HG03135 (cell line): ENCODE results near the gene BMP7.
"Not testable (repeated sequence)": the region's sequence is repeated elsewhere in the genome, so short reads cannot be mapped to it uniquely, and the experiment has no call there.

Source experiments
- ATAC-seq: cut with Tn5 transposase; IDR thresholded peaks from one replicate; pipeline ENCODE4 v1.9.1; 2021; ENCODE audit warnings: mild to moderate bottlenecking, moderate library complexity; ENCODE audit not compliant: unreplicated experiment

BMP7 gene

DNA sequence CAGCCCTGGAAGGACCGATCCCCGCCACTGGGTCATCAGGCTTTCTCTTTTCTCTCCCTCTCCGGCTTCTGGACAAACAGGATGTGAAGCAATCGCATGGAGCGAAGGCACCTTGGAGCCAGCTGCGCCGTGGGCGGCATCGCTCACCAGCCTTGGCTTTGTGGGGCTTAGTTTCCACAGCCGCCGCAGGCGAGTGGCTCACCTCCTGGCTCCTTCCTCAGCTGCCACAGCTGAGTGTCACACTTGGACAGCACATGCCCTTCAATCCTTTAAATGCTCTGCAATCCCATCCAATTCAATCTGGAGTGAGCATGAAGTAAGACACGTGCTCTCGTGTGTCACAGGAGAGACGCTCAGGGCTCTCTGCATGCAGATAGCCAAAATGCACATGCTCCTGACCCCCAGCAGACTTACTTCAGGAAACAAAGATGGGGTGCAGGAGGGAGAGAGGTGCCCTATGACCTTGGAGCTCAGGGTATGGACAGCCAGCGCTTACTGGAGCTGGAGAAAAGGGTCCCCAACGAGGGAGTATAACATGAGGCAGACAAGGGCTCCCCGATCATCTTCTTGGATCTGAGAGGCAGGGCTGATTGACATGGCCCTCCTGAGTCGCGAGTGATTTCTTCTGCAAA is 70.9 kb downstream of the BMP7 start:
- ATAC-seq, result no peak

DNA sequence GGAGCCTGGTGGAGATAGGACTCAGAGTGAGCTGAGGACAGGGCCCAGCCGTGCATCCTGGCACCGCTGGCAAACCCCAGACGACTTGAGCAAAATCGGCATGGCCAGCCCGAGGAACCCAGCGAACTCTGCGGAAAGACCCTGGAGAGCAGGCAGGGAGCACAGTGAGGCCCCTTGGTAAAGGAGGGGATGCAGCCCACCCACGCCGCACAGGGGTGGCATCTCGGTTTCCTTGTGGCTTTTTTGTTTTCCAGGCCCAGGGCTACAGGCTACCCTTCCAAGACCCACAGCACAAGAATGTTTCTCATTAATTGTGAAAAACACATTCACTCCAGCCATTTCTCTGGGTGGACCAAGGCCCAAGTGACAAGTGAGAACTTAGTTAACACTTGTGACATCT is 71.4 kb downstream of the BMP7 start:
- ATAC-seq, result no peak

DNA sequence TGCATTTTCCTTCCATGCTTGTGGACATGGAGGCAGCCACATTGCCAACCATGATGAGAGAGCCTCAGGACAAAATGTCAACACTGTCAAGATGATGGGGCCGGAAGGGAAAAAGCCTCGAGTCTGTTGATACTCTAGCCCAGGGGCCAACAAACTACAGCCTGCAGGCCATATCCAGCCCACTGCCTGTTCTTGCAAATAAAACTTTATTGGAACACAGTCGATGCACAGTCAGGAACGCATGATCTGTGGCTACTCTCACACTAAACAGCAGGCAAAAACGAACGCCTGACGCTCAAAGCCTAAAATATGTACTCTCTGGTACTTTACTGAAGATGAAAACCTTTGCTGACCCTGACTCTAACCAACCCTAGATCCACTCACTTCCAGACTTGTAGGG is 72.3 kb downstream of the BMP7 start:
- no peak for ATAC-seq

DNA sequence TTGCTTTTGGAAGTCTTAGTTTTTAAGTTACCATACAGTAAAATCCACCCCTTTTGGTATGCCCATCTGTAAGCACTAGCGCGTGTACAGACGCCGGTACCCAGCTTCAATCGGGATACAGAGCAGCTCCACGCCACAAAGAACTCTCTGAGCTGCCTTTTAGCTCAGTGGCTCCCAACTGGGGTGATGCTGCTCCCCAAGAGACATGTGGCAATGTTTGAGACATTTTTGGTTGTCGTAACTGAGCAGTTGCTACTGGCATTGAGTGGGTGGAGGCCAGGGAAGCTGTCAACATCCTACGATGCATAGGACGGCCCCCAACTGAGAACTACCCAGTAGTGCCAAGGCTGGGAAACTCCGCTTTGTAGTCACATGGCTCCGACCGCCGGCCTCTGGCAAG is 73.3 kb downstream of the BMP7 start:
- no peak for ATAC-seq

DNA sequence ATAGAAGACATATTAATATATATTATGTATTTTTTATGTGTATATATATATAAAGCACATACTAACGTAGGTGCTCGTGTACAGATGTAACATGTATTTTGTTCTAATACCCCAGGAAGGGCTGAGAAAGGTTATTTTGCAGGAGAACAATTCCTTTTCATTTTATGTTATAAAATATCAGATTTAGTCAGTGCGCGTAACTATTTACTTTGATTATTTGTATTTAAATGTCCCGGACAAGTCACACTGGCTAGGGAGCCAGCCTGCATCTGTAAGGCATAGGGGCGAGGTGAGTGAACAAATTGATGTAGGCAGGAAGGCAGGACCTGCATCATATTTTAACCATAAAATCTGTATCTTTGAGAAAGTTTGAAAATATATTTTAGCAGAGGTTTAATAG is 74.1 kb downstream of the BMP7 start:
- ATAC-seq, result no peak

DNA sequence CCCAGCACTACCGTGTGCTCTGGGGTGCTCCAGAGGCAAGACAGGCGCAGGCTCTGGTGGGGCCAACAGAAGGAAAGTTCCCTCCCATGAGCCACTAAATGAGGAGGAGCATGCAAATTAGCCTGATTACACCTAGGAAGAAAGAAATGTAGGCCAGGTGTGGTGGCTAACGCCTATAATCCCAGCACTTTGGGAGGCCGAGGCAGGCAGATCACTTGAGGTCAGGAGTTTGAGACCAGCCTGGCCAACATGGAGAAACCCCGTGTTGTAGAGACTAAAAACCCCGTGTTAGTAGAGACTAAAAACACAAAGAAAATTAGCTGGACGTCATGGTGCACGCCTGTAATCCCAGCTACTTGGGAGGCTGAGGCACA is 75.2 kb downstream of the BMP7 start:
- ATAC-seq, result not testable (repeated sequence)

DNA sequence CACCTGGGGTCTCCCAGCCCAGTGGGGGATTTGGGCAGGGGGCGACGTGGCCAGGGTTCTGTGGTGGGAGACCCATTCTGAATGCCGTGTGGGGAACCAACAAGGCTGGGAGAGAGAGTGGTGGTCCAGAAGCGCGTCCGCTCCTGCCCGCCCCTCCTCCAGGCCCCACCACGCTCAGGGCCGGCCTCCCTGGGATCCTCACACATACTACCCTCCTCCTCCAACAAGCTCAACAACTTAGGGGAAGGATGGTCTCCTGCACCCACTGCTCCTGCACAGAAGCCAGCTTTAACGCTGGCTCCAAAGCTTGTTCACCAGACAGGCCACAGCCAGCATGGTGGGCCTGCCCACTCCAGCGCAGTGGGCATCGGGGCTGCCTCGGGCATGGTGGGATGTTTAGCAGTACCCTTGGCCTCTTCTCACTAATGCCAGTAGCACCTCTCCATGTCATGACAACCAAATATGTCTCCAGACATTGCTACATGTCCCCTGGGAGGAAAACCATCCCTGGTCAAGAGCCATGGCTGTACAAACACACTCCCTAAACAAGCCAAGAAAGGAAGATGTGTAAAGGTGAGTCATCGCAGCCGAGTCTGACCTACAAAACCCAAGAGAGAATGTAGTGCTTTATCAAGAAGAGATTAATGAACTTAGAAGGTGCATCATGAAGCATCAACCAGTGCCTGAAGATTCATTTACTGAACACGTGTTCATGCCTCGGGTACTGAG is 75.7 kb downstream of the BMP7 start:
- ATAC-seq, result no peak

DNA sequence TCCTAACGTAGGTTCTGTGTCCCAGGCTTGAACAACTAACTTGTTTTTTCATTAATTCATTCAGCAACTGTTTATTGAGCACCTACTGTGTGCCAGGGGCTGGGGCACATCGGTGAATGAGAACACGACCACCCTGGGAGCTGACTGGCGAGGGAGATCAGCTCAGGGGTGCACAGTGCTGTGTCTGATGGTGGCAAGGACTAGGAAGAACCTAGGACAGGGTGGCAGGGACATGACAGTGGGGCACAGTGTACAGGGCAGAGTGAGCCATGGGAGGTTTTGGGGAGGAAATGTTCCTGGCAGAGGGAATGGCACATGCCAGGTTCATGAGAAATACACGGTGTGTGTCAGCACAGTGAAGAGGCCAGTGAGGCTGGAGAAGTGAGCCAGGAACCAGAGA is 76.7 kb downstream of the BMP7 start:
- ATAC-seq, result no peak

DNA sequence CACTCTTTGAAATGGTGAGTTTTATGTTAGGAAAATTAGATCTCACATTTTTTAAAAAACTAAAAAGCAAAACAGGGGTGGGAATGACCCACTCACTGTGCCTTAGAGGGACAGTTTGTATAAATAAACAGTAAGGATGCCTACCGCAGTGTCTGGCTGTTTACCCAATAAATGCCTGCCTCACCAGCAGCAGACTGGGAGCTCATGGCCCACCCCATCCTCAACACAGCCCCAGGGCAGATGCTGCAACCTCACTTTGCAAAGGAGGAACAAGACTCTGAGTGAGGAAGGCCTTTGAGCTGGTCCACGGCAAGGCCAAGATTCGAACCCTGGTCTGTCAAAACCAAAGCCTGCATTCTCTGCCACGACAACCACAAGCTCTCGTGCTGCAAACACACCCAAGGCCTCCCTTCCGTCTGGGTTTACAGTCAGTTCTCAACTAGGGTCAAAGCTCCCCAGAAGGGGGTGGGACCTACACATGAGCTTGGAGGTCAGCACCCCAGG is 77.8 kb downstream of the BMP7 start:
- ATAC-seq, result no peak

DNA sequence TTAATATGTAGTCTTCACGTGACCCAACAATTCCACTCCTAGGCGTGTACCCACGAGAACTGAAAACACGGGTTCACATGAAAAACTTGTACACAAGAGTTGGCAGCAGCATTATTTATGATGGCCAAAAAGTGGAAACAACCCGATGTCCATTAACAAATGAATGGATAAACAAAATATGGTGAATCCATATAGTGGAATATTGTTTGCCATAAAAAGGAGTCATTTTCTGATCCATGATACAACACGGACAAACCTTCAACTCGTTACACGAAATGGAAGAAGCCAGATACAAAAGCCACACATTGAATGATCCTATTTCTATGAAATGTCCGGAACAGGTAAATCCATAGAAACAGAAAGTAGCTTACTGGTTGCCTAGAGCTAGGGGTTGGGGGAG is 78.4 kb downstream of the BMP7 start:
- ATAC-seq, result no peak

DNA sequence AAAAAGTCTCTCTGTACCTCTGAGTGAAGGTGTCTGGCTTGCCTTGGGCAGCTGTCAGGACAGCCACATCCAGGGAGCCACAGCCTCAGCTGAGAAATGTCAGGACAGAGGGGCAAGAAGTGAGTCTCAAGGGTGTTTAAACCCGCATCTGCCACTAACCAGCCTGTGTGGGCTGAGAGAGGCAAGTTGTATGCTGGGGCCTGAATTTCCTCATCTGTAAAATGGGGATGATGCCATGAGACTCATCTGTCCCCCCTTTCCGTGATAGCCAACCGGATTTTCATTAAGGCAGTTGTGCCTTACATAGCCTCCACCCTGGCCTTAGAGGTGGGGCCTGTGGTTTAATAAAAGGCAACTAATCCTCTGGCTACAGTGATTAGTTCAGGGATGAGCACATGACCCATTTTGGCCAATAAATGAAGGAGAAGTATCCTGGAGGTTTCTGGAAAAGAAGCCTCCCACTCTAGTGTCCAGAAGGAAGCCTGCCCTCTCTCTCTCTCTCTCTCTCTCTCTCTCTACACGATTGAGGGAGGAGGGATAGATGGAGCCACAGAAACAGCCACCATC is 79.3 kb downstream of the BMP7 start:
- no peak for ATAC-seq

DNA sequence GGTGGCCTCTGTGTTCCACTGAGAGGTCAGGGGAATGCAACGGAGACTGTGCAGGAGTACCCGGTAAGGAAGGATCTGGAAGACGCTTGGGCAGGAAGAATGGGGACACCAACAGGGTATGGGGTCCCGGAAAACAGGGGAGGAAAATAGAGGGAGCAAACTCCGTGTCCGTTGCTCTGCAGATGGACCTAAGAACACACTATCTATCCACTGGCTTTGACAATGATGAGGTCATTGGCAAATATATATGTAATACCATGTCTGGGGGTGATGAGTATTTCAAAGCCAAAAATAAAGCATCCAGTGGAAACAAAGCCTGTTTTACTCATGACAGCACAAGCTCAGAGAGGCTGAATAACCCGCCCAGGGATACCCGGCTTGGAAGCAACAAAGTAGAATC is 80.2 kb downstream of the BMP7 start:
- no peak for ATAC-seq

DNA sequence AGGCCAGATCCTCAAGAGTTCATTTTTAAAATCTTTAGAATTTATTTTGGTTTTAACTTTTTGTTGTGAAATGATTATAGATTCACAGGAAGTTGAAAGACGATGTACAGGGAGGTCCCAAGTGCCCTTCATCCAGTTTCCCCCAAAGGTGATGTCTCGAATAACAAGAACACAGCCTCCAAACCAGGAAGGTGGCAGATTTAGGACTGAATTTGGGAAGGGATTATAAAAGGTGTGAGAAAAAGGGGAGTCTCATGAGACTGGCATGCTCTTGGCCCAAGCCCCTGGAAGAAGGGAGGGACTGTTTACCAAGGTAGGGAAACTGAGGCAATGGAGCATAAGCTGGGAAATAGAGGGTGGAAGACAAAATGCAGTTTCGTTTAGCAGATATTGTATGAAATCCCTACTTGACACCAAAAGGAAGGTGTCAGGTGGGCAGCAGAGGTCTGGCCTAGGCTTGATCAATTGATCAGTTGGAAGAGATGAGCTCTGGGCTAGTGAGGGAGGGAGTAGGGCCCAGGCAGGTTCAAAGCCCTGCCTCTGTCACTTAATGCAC is 81.2 kb downstream of the BMP7 start:
- no peak for ATAC-seq

DNA sequence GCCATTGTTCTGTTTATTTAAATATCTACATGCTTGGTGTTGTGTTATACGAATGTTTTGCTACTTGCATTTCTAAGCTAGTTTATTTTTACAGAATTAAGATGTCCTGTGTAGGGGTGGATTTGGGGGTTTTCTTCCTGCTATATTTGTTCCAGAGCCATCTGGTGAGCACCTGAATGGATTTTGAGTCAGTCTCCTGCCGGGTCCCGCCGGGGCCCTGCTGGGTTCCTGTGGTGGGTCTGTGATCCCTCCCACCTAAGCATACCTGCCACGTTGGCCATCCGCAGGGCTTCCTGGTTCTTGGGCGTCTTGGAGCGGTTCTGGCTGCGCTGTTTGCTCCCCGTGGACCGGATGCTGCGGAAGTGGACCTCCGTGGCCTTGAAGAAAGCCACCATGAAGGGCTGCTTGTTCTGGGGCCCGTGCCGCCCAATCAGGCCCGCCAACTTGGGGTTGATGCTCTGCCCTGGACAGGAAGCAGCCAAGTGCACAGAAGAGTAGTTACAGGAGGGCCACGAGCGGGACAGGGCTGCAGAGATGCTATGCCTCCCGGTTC is 82.9 kb downstream of the BMP7 start:
- ATAC-seq, result no peak

DNA sequence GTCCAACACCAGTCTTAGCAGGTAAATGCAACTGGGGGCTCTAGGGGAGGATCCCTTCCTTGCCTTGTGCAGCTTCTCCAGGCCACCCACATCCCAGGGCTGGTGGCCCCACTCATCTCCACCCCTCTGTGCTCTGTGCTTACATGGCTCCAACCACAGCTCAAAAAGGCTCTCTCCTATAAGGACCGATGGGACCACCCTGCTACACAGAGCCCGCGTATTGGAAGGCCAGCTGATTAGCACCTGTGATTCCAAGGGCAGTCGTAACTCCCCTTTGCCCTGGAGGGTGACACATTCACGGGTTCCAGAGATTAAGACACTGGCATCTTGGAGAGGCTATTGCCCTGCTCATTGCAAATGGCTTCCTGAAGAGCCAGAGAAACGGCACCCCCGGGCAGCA is 84.8 kb downstream of the BMP7 start:
- no peak for ATAC-seq

DNA sequence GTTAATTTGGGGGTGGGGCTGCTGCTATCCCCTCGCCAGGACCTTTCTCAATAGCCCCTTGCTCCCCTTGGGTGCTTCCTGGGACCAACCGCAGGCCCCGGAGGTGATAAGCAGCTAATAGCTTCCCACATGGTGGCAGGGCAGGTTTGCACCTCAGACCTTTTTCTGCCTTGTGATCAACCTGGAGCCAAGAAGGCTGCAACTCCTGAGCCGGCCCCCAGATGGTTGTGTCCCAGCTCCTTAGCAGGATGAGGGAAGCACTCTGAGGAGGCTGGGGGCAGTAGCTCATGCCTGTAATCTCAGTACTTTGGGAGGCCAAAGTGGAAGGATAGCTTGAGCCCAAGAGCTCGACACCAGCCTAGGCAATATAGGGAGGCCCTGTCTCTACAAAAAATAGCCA is 85.5 kb downstream of the BMP7 start:
- ATAC-seq, result no peak

DNA sequence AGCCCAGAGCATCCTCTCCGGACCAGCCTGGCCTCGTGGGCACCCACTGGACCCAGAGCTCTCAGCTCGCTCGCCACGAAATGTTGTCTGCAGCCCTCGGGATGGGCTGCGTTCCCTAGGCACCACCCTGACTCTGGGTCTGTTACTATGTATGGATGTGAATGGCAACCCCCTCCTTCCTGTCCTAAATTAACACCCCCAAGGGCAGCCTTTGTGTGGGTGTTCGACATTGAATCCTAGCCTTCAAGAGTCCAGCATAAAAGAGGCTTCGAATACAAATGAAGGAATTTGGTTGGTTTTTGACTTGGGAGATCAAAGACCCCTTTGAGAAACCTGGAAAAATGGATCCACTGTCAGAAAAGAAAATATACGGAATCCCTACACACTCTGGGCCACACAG is 86.1 kb downstream of the BMP7 start:
- no peak for ATAC-seq

DNA sequence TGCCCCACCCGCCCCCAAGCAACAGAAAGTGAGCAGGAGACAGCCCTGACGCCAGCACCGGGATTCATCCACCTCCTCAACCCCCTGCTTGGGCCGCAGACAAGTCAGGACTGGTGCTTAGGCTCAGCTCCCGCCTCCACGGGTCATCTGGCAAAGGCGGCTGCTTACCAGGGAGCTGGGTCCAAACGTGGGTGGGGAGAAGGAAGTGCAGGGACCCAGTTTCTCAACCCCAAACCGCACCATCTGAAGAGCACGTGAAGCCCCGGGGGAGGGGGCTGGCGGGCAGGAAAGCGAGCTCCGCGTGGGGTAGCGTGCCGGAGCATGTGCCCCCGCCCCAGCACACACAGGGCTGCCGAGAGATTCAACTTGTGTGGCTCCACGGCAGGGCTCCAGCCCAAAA is 87.2 kb downstream of the BMP7 start:
- no peak for ATAC-seq

DNA sequence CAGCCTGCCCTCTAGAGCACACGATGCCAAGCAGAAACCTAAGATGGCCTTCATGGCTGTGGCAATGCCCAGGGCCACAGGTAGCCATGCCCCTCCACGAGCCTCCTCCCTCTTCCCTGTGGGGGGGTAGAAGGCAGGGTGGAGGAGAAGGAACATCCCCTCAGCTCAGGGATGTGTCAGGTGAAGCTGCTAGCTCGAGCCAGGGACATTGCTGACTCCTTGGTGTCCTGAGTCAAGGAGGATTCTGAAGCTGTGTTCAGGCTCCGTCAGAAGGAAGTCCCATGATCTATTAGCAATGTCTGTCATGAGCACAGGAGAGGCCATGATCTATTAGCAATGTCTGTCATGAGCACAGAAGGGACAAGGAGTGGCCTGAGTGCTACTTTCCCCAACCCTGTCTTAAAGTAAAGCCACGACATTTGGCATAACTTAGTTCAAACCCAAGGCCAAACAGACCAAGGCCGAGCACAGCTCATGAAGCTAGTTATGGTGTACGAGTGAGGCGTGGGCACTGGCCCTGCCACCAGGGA is 87.8 kb downstream of the BMP7 start:
- no peak for ATAC-seq

DNA sequence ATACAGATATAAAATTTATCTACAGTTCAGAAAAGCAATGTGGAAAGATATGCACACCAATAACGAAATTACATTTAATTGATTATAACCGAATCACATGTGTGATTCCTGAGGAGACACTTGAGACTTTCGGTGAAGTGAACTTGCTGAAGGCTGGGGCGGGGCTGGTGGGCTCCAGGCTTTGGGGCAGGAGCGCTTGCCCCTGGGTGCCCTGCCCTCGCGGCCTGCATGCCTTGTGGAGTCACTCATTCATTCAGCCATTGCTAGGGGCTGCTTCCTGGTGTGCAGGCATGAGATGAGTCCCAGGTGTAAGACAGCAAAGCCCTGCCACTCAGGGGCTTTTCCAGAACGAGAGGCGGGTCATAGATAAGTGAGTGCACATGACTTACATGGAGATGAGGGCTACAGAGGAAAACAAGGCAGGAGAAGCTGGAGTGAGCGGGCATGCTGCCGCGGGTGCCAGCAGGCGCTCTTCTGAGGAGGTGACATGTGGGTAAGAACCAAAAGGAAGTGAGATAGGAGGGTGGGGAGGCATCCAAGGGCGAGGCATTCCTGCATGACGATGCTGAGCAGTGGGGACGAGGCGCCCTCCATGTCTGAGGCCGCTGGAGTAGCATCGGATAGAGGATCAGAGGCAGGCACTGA is 88.7 kb downstream of the BMP7 start:
- no peak for ATAC-seq

DNA sequence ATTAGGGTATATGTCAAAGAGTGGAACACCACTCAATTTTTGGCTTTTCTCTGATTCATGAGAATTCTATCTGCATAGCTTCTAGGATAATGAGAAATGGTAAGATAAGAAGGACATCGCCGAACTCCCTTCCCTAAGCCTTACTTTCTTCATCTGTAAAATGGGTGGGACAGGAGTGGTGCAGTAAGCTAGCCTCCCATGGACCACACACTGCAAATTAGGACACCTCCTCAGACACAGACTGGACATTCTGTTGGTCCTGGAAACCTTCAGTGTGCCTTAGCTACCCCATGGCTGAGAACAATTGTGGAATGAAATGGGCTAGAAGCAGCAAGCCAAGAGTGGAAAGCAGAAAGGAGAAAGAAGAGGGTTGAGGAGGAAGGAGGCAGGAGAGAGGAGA is 89.6 kb downstream of the BMP7 start:
- ATAC-seq, result no peak
